ENCODE results near the gene AGAP3.

GRCh38 chr7:151174246-151175046 is 88.2 kb downstream of the AGAP3 start:
- TF ChIP-seq, protein P1, sequence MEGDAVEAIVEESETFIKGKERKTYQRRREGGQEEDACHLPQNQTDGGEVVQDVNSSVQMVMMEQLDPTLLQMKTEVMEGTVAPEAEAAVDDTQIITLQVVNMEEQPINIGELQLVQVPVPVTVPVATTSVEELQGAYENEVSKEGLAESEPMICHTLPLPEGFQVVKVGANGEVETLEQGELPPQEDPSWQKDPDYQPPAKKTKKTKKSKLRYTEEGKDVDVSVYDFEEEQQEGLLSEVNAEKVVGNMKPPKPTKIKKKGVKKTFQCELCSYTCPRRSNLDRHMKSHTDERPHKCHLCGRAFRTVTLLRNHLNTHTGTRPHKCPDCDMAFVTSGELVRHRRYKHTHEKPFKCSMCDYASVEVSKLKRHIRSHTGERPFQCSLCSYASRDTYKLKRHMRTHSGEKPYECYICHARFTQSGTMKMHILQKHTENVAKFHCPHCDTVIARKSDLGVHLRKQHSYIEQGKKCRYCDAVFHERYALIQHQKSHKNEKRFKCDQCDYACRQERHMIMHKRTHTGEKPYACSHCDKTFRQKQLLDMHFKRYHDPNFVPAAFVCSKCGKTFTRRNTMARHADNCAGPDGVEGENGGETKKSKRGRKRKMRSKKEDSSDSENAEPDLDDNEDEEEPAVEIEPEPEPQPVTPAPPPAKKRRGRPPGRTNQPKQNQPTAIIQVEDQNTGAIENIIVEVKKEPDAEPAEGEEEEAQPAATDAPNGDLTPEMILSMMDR (conservative IDR thresholded peaks at IDR 0.05; ENCODE audit: low read depth, low read length) = no peak
- TF ChIP-seq EZH2 (IDR thresholded peaks at IDR 0.05; ENCODE audit: borderline replicate concordance, low read depth, low read length, poor library complexity, severe bottlenecking) = no peak
